Measurements from ENCODE around the gene MPHOSPH10.
"Not testable (repeated sequence)": the region's sequence is repeated elsewhere in the genome, so short reads cannot be mapped to it uniquely, and the experiment has no call there.

The MPHOSPH10 gene

GRCh38 chr2:71125506-71126294 lies 4.7 kb upstream of the MPHOSPH10 start:
- FAIRE-seq, result no peak

- no peak for FAIRE-seq
Measured at GRCh38 chr2:71126957-71127356, 3.5 kb upstream of the MPHOSPH10 start.

- no peak for FAIRE-seq
Measured at GRCh38 chr2:71129114-71129901, 1.1 kb upstream of the MPHOSPH10 start.

- no peak for FAIRE-seq
Measured at GRCh38 chr2:71129902-71130151, 607 bp upstream of the MPHOSPH10 start.

- FAIRE-seq, result no peak
Measured at GRCh38 chr2:71130905-71131244, 441 bp downstream of the MPHOSPH10 start.

GRCh38 chr2:71131387-71132166 lies 1.1 kb downstream of the MPHOSPH10 start:
- not testable (repeated sequence) for FAIRE-seq

- no peak for FAIRE-seq
Measured at GRCh38 chr2:71133603-71134002, 3.2 kb downstream of the MPHOSPH10 start.

GRCh38 chr2:71136174-71136573 lies 5.7 kb downstream of the MPHOSPH10 start:
- FAIRE-seq, result no peak

- FAIRE-seq, result no peak
Measured at GRCh38 chr2:71143782-71144181, 13.3 kb downstream of the MPHOSPH10 start.

GRCh38 chr2:71148506-71149063 lies 18.2 kb downstream of the MPHOSPH10 start:
- no peak for FAIRE-seq

- no peak for FAIRE-seq
Measured at GRCh38 chr2:71150082-71150816, 19.8 kb downstream of the MPHOSPH10 start.

- FAIRE-seq, result no peak
Measured at GRCh38 chr2:71151620-71152019, 21.2 kb downstream of the MPHOSPH10 start.

GRCh38 chr2:71153585-71154224 lies 23.3 kb downstream of the MPHOSPH10 start:
- FAIRE-seq, result no peak

- FAIRE-seq, result no peak
Measured at GRCh38 chr2:71154279-71154678, 23.8 kb downstream of the MPHOSPH10 start.

- no peak for FAIRE-seq
Measured at GRCh38 chr2:71154798-71155197, 24.4 kb downstream of the MPHOSPH10 start.

- no peak for FAIRE-seq
Measured at GRCh38 chr2:71155846-71156245, 25.4 kb downstream of the MPHOSPH10 start.

- no peak for FAIRE-seq
Measured at GRCh38 chr2:71156573-71156972, 26.1 kb downstream of the MPHOSPH10 start.

- FAIRE-seq, result no peak
Measured at GRCh38 chr2:71157124-71157793, 26.8 kb downstream of the MPHOSPH10 start.

GRCh38 chr2:71166812-71167211 lies 36.4 kb downstream of the MPHOSPH10 start:
- FAIRE-seq, result no peak

GRCh38 chr2:71173096-71173495 lies 42.7 kb downstream of the MPHOSPH10 start:
- no peak for FAIRE-seq

- no peak for FAIRE-seq
Measured at GRCh38 chr2:71174207-71174606, 43.8 kb downstream of the MPHOSPH10 start.

Measured in colon (tissue), 2 donors.